Brain microvascular endothelial cell (primary cell): Measurements from ENCODE around the gene CEP95.

Experiments
- DNase-seq: peaks from one replicate; pipeline ENCODE4 v3.0.0-alpha.2; 2020
- H3K27ac ChIP-seq: fragments of 250-450 bp; sonication (Bioruptor Pico); 2 replicates; pipeline ENCODE4 v1.5.1; 2020; ENCODE audit warnings: mild to moderate bottlenecking, moderate library complexity
- H3K27me3 ChIP-seq: fragments of 250-450 bp; sonication (Bioruptor Pico); replicated peaks from 2 replicates; pipeline ENCODE4 v1.5.1; 2020; ENCODE audit warnings: mild to moderate bottlenecking
- H3K36me3 ChIP-seq: fragments of 250-450 bp; sonication (Bioruptor Pico); replicated peaks from 2 replicates; pipeline ENCODE4 v1.5.1; 2020; ENCODE audit warnings: mild to moderate bottlenecking
- H3K4me3 ChIP-seq: 2 replicates; pipeline ENCODE4 v1.5.1; 2011; ENCODE audit warnings: low read depth, mild to moderate bottlenecking, control low read depth, low read length, moderate library complexity
- CTCF ChIP-seq: IDR thresholded peaks from 2 replicates; pipeline ENCODE4 v1.5.1; 2011; ENCODE audit warnings: low read depth, mild to moderate bottlenecking, moderate library complexity, low read length, control low read depth, inconsistent platforms; ENCODE audit errors: missing control alignments
- in situ Hi-C: cut with HindIII; loops from 2 replicates; pipeline ENCODE4 v1.10.0; 2017; ENCODE audit warnings: low sequenced_read_pairs, low pct_ligation_motif_present

Gene CEP95

GRCh38 chr17:64504769-64505339 is 1.9 kb upstream of the CEP95 start:
- H3K27ac ChIP-seq: peak overlapping the region; percentile 100
- in situ Hi-C loops: no loop called here
- H3K27me3 ChIP-seq: no peaks in the 10 kb centered on the region
- peak overlapping the region; percentile 97 for H3K4me3 ChIP-seq
- peak; percentile 43 for DNase-seq
- H3K36me3 ChIP-seq: peaks cover 64% of the 10 kb centered on the region
- TF ChIP-seq CTCF: no peak

- H3K4me3 ChIP-seq: peak overlapping the region; percentile 97
- peak overlapping the region; percentile 100 for H3K27ac ChIP-seq
- H3K36me3 ChIP-seq: peaks cover 64% of the 10 kb centered on the region
- in situ Hi-C loops: no loop called here
- TF ChIP-seq CTCF: no peak
- H3K27me3 ChIP-seq: no peaks in the 10 kb centered on the region
- peak; percentile 69 for DNase-seq
Measured at GRCh38 chr17:64505340-64506200, 1.2 kb upstream of the CEP95 start.

GRCh38 chr17:64506201-64506575 is 589 bp upstream of the CEP95 start, which contains the start of gene DDX5:
Gene DDX5, minus strand, starts transcription at chr17:64506289. Its CDS starts 170 bp downstream, at chr17:64506119.
- peak within 1 kb of the TSS; percentile 100 for H3K27ac ChIP-seq
- peaks cover 62% of the 10 kb centered on the region for H3K36me3 ChIP-seq
- no peak for TF ChIP-seq CTCF
- no peaks in the 10 kb centered on the region for H3K27me3 ChIP-seq
- peak within 1 kb of the TSS; percentile 97 for H3K4me3 ChIP-seq
- DNase-seq: peak; percentile 96
- in situ Hi-C loops: no loop called here

GRCh38 chr17:64507413-64507782 is 621 bp downstream of the CEP95 start:
- Histone ChIP-seq H3K27ac (peak overlapping the region; percentile 100), H3K27me3 (no peaks in the 10 kb centered on the region), H3K4me3 (peak overlapping the region; percentile 97), H3K36me3 (peaks cover 59% of the 10 kb centered on the region)
- peak; percentile 57 for DNase-seq
- in situ Hi-C loops: no loop called here
- TF ChIP-seq CTCF: peak; percentile 57

GRCh38 chr17:64508683-64509082 is 1.9 kb downstream of the CEP95 start:
- Histone ChIP-seq H3K36me3 (peaks cover 46% of the 10 kb centered on the region), H3K27ac (no peak overlapping the region), H3K4me3 (no peak overlapping the region), H3K27me3 (no peaks in the 10 kb centered on the region)
- no peak for TF ChIP-seq CTCF
- DNase-seq: no peak
- in situ Hi-C loops: no loop called here

- H3K27me3 ChIP-seq: no peaks in the 10 kb centered on the region
- TF ChIP-seq CTCF: no peak
- in situ Hi-C loops: no loop called here
- H3K36me3 ChIP-seq: peaks cover 42% of the 10 kb centered on the region
- no peak overlapping the region for H3K27ac ChIP-seq
- DNase-seq: no peak
- no peak overlapping the region for H3K4me3 ChIP-seq
Measured at GRCh38 chr17:64509179-64509578, 2.4 kb downstream of the CEP95 start.
